NCI-H526 (cell line): ENCODE measurements around the gene METTL8.
"Not testable (repeated sequence)": the region's sequence is repeated elsewhere in the genome, so short reads cannot be mapped to it uniquely, and the experiment has no call there.

ENCODE experiments used
- DNase-seq, 2 experiments: peaks; one replicate each; lab custom pipeline; 2025; lab: John Stamatoyannopoulos, UW

Gene METTL8

GRCh38 chr2:171401947-171402346, 31.8 kb downstream of the METTL8 start:
- no peak for DNase-seq

DNA sequence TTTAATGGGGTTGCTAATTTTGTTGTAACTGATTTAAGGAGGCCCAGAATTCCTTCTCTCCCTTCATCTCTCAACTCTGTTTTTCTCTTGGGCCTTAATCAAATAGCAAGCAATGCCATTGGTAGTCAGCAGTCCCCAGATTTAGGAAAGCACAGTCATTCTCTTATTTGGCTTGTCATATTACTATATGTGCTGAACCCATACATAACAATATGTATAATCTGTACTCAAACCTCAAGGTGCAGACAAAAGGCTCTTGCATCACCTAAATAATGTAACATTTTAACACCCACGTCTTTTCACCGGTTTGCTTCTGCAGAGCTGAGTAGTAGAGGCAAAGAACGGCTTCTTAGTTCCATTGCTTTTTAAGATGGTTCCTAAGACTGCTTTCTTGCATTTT, 33.4 kb downstream of the METTL8 start:
- DNase-seq: no peak

DNA sequence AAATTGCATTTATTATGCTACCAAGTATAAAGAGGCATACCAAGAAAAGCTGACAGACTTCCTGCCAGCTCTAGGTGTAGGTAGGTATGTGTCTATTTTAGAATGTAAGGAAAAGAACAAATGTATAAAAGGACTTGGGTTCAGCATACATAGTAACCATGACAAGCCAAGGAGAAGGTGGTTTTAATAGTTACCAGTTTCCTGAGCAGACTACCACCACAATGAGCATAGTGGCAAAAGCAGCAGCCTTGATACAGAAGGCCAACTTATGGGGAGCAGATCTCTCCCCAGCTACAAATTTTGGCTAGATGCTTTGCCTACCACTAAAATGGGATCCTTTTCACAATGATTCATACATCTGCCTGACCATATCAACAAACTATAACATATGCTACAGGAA, 34.5 kb downstream of the METTL8 start:
- no peak for DNase-seq

- no peak for DNase-seq
Observed at GRCh38 chr2:171394164-171394740, 39.5 kb downstream of the METTL8 start.

- DNase-seq: no peak
Observed at GRCh38 chr2:171393487-171393886, 40.3 kb downstream of the METTL8 start.

DNA sequence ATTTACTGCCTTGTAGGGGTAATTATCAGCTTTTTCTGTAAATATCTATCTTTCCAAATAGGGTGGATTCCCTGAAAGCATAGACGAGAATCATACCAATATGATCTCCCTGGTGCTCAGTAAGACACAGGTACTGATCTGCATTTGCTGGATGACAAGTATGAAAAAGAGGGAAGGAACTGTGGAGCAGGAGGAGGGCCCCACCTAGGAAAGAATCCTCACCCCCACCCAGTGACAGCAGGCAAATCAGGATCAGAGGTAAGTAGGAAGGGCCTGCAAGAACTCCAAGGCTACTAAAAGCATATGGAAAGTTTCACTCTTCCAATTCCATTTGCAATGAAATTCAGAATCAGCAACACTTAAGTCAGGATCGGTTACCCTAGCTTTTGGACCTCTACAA, 42.3 kb downstream of the METTL8 start:
- DNase-seq: no peak

DNA sequence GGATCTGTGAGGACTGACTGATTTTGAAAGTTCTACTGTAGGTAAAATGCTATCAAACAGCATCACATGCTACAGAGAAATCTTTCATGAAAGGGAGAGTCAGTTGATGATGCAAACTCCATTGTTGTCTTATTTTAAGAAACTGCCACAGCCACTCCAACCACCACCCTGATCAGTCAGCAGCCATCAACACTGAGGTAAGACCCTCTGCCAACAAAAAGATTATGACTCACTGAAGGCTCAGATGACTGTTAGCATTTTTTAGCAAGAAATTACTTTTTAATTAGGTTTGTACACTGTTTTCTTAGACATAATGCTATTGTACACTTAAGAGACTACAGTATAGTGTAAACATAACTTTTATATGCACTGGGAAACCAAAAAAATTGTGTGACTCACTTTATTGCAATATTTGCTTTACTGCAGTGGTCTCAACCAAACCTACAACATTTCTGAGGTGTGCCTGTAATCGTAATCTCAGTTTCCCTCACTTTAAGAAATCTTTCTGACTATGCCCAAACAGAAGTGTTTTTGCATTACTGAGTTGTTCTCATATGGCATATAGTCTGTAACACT, 42.8 kb downstream of the METTL8 start:
- no peak for DNase-seq

DNA sequence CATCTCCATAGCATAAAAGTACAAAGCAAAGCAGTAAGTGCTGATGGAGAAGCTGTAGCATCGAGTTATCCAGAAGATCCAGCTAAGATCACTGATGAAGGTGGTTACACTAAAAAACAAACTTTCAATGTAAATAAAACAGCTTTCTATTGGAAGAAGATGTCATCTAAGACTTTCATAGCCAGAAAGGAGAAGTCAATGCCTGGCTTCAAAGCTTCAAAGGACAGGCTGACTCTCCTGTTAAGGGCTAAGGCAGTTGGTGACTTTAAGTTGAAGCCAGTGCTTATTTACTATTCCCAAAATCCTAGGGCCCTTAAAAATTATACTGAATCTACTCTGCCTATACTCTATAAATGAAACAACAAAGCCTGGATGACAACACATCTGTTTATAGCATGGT, 44.0 kb downstream of the METTL8 start:
- DNase-seq: no peak

DNA sequence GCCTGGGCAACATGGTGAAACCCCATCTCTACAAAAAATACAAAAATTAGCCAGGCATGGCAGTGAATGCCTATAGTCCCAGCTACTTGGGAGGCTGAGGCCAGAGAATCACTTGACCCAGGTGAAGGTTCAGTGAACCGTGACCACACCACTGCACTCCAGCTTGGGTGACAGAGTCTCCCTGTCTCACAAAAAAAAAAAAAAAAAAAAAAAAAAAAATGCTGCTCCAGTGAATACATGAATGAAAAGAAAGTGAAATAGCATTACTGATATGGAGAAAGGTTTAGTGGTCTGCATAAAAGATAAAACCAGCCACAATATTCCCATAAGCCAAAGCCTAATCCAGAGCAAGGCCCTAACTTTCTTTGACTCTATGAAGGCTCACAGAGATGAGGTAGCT, 44.5 kb downstream of the METTL8 start:
- DNase-seq: no peak

GRCh38 chr2:171387052-171387451, 46.7 kb downstream of the METTL8 start:
- DNase-seq: no peak

GRCh38 chr2:171386627-171387026, 47.2 kb downstream of the METTL8 start:
- no peak for DNase-seq

DNA sequence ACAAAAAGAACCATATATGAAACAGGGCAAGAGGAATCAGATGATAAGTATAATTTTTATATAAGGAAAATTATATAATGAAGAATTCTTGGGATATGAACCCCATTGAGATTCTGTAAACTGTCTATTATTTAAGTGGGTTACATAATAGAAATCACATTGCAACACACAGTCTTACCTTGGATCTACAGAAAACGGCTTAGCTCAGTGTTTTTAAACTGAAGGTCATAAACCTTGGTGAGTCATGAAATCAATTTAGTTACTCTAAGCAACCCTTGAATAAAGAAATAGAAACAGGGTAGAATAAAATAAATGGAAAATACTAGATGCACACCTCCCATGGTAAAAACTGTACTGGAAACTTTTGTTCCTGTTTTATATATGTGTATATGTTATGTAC, 50.7 kb downstream of the METTL8 start:
- no peak for DNase-seq

DNA sequence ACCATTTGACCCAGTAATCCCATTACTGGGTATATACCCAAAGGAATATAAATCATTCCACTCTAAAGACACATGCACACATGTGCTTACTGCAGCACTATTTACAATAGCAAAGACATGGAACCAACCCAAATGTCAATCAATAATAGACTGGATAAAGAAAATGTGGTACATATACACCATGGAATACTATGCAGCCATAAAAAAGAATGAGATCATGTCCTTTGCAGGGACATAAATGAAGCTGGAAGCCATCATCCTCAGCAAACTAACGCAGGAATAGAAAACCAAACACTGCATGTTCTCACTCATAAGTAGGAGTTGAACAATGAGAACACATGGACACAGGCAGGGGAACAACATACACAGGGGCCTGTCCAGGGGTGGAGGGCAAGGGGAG, 51.6 kb downstream of the METTL8 start:
- not testable (repeated sequence) for DNase-seq

- not testable (repeated sequence) for DNase-seq
Observed at GRCh38 chr2:171377852-171378251, 55.9 kb downstream of the METTL8 start.

DNA sequence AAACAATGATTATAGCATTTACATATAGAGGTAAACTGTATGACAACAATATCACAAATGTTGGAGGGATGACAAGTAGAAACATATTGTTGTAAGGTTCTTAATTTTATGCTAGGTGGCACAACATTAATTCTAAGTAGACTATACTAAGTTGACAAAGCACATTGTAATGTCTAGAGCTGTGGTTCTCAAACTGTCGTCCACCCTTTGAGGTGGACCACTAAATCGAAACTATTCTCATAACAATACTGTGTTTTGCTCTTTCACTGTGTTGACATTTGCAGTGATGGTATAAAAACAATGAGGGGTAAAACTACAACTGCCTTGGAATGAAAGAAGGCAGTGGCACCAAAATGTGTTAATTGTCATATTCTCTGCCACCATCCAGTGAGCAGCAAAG, 66.1 kb downstream of the METTL8 start:
- no peak for DNase-seq

GRCh38 chr2:171365778-171366177, 68.0 kb downstream of the METTL8 start:
- no peak for DNase-seq

- DNase-seq: no peak
Observed at GRCh38 chr2:171365232-171365631, 68.6 kb downstream of the METTL8 start.

- no peak for DNase-seq
Observed at GRCh38 chr2:171362396-171362795, 71.4 kb downstream of the METTL8 start.

- no peak for DNase-seq
Observed at GRCh38 chr2:171360905-171361304, 72.9 kb downstream of the METTL8 start.

GRCh38 chr2:171353746-171354145, 80.0 kb downstream of the METTL8 start:
- not testable (repeated sequence) for DNase-seq

- no peak for DNase-seq
Observed at GRCh38 chr2:171348056-171348455, 85.7 kb downstream of the METTL8 start.

GRCh38 chr2:171347591-171348032, 86.2 kb downstream of the METTL8 start:
- peak in 1 of 2 experiments; percentile 46 for DNase-seq

DNA sequence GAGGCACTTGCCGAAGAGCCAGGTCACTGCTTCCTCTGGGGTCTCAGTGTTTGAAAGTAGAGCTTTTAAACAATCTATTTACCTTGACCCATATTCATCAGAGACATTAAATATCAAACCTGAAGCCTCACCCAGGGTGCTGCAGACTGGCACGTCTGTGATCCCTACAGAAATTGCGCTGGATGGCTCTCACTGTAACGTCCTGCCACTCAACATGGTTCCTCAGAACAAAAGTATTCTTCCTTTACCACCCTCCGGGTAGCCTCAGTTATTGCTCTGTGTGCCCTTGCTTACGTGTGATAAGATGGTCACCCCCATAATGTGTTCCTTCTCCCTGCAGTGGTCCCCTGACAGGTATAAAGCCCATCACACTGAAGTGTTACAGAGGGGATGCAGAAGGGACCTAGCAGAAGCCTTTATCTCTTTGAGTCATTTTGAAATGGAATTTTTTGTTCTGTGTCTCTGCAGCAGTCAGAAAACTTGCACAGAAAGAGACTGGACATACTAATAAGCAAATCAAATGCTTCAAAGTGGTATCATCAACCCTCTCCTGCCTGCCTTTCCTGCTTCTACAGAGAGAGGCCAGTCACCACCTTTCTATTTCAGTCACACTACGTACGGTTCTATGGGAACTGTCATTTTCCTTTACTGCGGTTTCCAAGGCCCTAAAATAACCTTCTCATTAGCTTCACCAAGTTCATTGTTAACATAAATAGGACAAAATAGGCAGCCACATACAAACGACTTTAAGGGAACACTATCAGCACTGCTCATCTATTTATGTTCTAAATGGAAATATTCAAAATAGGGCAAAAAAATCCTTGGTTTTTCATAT, 86.8 kb downstream of the METTL8 start:
- DNase-seq: peak; percentile 59 to 79
